Coronary artery (tissue), 2 donors: Measurements from ENCODE around the gene UBLCP1.
"Not testable (repeated sequence)": the region's sequence is repeated elsewhere in the genome, so short reads cannot be mapped to it uniquely, and the experiment has no call there.

Source experiments
- DNase-seq: peaks from one replicate; pipeline ENCODE4 v3.0.0-alpha.2; 2017; ENCODE audit warnings: low spot score
- H3K27ac ChIP-seq, 2 donors: fragments of 200-600 bp; sonication (generic); one replicate each; pipeline ENCODE4 v1.5.1; 2016 to 2019
- H3K4me3 ChIP-seq: fragments of 200-600 bp; sonication (generic); 2 replicates; pipeline ENCODE4 v1.5.1; 2016; ENCODE audit warnings: mild to moderate bottlenecking, moderate library complexity
- TF ChIP-seq, protein P1 (sequence below): fragments of 200-600 bp; sonication (generic); IDR thresholded peaks from one replicate; pipeline ENCODE4 v1.5.1; 2019; ENCODE audit warnings: antibody characterized with exemption

Gene UBLCP1

DNA sequence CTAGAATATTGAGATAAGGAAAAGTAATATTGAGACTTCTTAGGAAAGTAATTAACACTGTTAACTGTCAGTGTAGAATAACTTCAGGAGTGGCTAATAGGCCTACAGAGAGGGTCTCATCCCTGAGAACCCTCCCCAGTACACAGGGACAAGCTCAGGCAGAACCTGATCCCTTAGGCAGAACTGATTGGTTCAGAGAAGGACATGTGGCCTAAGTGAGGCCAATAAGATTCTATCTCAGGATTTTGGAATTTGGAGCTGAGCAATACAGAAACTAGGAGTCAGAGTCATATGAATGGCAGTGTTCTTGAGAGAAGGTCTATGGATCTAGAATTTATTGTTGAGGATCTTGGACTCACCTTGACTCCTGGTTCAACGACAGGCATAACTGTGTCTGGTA is 10.9 kb upstream of the UBLCP1 start:
- Histone ChIP-seq H3K4me3 (no peak overlapping the region), H3K27ac (no peak overlapping the region)
- TF ChIP-seq, protein P1, sequence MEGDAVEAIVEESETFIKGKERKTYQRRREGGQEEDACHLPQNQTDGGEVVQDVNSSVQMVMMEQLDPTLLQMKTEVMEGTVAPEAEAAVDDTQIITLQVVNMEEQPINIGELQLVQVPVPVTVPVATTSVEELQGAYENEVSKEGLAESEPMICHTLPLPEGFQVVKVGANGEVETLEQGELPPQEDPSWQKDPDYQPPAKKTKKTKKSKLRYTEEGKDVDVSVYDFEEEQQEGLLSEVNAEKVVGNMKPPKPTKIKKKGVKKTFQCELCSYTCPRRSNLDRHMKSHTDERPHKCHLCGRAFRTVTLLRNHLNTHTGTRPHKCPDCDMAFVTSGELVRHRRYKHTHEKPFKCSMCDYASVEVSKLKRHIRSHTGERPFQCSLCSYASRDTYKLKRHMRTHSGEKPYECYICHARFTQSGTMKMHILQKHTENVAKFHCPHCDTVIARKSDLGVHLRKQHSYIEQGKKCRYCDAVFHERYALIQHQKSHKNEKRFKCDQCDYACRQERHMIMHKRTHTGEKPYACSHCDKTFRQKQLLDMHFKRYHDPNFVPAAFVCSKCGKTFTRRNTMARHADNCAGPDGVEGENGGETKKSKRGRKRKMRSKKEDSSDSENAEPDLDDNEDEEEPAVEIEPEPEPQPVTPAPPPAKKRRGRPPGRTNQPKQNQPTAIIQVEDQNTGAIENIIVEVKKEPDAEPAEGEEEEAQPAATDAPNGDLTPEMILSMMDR, result no peak
- DNase-seq, result no peak

DNA sequence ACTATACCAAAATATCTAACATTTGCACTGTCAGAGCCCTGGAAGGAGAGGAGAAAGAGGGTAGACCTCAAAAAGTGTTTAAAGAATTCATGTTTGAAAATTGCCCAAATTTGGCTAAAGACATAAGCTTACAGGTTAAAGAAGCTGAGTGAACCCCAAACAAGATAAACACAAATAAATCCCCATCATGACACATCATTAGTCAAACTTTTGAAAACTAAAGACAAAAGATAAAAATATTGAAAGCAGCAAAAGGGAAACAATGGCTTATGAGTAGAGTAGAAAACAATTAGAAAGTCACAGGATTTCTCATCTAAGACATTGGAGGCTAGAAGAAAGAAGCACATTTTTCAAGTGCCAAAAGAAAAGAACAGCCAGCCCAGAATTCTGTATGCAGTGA is 6.1 kb upstream of the UBLCP1 start:
- H3K27ac ChIP-seq, result no peak overlapping the region
- TF ChIP-seq, protein P1, result no peak
- DNase-seq, result no peak
- H3K4me3 ChIP-seq, result no peak overlapping the region

DNA sequence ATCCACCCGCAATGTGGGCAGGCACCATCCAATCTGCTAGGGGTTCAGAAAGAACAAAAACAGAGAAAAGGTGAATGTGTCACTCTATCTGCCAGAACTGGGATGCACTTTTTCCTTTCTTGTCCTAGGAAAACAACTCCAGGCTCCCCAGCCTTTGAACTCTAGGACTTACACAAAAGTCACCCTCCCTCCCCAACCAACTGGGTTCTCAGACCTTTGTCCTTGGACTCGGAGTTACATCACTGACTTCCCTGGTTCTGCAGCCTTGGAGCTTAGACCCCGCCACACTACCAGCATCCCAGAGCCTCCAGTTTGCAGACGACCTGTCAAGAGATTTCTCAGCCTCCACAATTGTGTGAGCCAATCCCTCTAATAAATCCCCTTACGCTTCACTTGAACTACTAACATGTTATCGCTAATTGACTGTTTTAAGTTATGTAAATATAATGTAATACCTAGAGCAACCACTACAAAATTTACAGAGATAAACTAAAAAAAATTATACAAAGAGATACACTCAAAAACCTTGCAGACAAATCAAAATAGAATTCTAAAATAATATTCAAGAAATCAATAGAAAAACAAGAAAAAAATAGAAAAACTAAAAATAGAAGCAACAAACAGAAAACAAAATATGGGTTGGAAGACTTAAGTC is 5.3 kb upstream of the UBLCP1 start:
- Histone ChIP-seq H3K4me3 (no peak overlapping the region), H3K27ac (no peak overlapping the region)
- TF ChIP-seq, protein P1, result no peak
- no peak for DNase-seq

DNA sequence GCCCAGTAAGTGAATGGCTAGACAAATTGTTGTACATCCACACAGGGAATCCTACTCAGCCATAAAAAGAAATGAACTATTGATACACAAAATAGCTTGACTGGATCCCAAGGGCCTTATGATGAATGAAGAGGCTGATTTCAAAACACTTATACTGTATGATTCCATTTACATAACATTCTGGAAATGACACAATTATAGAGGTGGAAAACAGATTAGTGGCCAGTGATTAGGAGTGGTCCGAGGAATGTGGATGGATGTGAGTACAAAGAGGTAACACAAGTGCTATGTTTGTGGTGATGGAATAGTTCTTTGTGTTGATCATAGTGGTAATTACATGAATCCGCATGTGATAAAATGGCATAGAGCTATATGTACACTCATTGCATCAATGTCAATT is 4.7 kb upstream of the UBLCP1 start:
- TF ChIP-seq, protein P1, result no peak
- Histone ChIP-seq H3K27ac (no peak overlapping the region), H3K4me3 (no peak overlapping the region)
- no peak for DNase-seq

DNA sequence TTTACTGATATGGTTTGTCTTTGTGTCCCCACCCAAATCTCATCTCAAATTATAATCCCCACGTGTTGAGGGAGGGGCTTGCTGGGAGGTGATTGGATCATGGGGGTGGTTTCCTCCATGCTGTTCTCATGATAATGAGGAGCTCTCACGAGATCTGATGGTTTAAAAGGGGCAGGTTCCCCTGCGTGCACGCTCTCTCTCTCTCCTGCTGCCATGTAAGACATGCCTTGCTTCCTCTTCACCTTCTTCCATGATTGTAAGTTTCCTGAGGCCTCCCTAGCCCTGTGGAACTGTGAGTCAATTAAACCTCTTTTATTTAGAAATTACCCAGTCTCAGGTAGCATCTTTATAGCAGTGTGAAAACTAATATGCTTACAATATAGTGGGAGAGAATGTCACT is 2.9 kb upstream of the UBLCP1 start:
- not testable (repeated sequence) for DNase-seq, H3K4me3 ChIP-seq, H3K27ac ChIP-seq

DNA sequence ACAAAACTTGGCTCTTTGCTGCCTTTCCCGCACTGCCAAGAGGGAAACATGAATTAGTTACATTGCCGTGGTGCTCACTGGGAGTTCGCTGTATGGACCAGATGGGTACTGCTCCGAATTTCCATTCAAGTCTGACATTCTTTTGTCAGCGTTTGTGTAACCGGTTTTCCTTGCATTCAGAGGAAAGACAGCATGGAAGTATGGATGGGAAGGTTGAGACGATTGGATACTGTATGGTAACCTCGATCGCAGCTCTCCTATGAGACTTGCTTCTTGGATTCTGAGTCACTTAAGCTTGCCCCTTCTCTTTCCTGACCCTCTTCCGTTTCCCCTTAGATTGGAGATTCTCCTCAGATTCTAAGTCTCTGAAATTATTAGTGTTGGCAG is 625 bp upstream of the UBLCP1 start:
- DNase-seq, result no peak
- Histone ChIP-seq H3K4me3 (peak overlapping the region; percentile 99), H3K27ac (peak overlapping the region; percentile 57 to 93)
- TF ChIP-seq, protein P1, result no peak

GRCh38 chr5:159263569-159263905 is 447 bp downstream of the UBLCP1 start:
- H3K27ac ChIP-seq, result peak overlapping the region; percentile 57 to 93
- TF ChIP-seq, protein P1, result no peak
- peak overlapping the region; percentile 99 for H3K4me3 ChIP-seq
- no peak for DNase-seq

GRCh38 chr5:159266764-159267163 is 3.7 kb downstream of the UBLCP1 start:
- H3K4me3 ChIP-seq, result not testable (repeated sequence)

More at GRCh38 chr5:159266764-159267163, 3.7 kb downstream of the UBLCP1 start:
- H3K27ac ChIP-seq, DNase-seq: not testable (repeated sequence)
